H9 (cell line): ENCODE measurements around the gene UBAC2. TPM values are rescaled to one million over a fixed set of nuclear protein-coding genes. Genes with fewer than 3 reads are reported as not detected.

Source experiments
- DNase-seq: peaks from one replicate; pipeline ENCODE4 v3.0.0-alpha.2; 2017
- H2AFZ ChIP-seq: one replicate; pipeline ENCODE4 v1.6.1; 2013; ENCODE audit warnings: mild to moderate bottlenecking, low read length, control low read depth, moderate library complexity
- H2AK5ac ChIP-seq: 2 replicates; pipeline ENCODE4 v1.6.1; 2013; ENCODE audit warnings: low read length, control low read depth, mixed read lengths; ENCODE audit not compliant: insufficient read length
- H2BK120ac ChIP-seq: one replicate; pipeline ENCODE4 v1.6.1; 2013; ENCODE audit warnings: low read depth, mild to moderate bottlenecking, low read length, control low read depth, inconsistent platforms; ENCODE audit not compliant: poor library complexity, severe bottlenecking
- H2BK12ac ChIP-seq: 2 replicates; pipeline ENCODE4 v1.6.1; 2013; ENCODE audit warnings: low read length, control low read depth, mixed read lengths, low read depth; ENCODE audit not compliant: insufficient read length
- H2BK15ac ChIP-seq: 2 replicates; pipeline ENCODE4 v1.6.1; 2013; ENCODE audit warnings: low read depth, low read length, control low read depth
- H2BK20ac ChIP-seq: one replicate; pipeline ENCODE4 v1.6.1; 2013; ENCODE audit warnings: low read depth, mild to moderate bottlenecking, low read length, control low read depth, inconsistent platforms; ENCODE audit not compliant: poor library complexity, severe bottlenecking
- H2BK5ac ChIP-seq: 2 replicates; pipeline ENCODE4 v1.6.1; 2013; ENCODE audit warnings: low read length, control low read depth, mixed read lengths; ENCODE audit not compliant: insufficient read length
- H3K14ac ChIP-seq: 2 replicates; pipeline ENCODE4 v1.6.1; 2013; ENCODE audit warnings: low read length, control low read depth; ENCODE audit not compliant: insufficient read depth
- H3K18ac ChIP-seq: 2 replicates; pipeline ENCODE4 v1.6.1; 2013; ENCODE audit warnings: low read depth, mild to moderate bottlenecking, mixed read lengths, low read length, control low read depth; ENCODE audit not compliant: insufficient read length
- H3K23ac ChIP-seq: 2 replicates; pipeline ENCODE4 v1.6.1; 2013; ENCODE audit warnings: low read length, control low read depth, mixed read lengths, low read depth; ENCODE audit not compliant: insufficient read length
- H3K23me2 ChIP-seq: 2 replicates; pipeline ENCODE4 v1.6.1; 2013; ENCODE audit warnings: low read depth, mild to moderate bottlenecking, mixed read lengths, low read length, control low read depth; ENCODE audit not compliant: insufficient read length, poor library complexity, severe bottlenecking
- H3K27ac ChIP-seq: 2 replicates; pipeline ENCODE4 v1.5.1; 2013; ENCODE audit warnings: low read length, control low read depth, mixed read lengths, low read depth; ENCODE audit not compliant: insufficient read length
- H3K27me3 ChIP-seq: 2 replicates; pipeline ENCODE4 v1.6.1; 2013; ENCODE audit warnings: low read length, control low read depth, inconsistent platforms; ENCODE audit not compliant: insufficient read depth
- H3K4ac ChIP-seq: 2 replicates; pipeline ENCODE4 v1.6.1; 2013; ENCODE audit warnings: low read depth, mild to moderate bottlenecking, control low read depth, inconsistent platforms, low read length, moderate library complexity
- H3K4me1 ChIP-seq: 2 replicates; pipeline ENCODE4 v1.6.1; 2013; ENCODE audit warnings: low read length, control low read depth, inconsistent platforms; ENCODE audit not compliant: insufficient read depth
- H3K4me2 ChIP-seq: 2 replicates; pipeline ENCODE4 v1.6.1; 2013; ENCODE audit warnings: low read length, control low read depth, mixed read lengths; ENCODE audit not compliant: insufficient read length, insufficient read depth
- H3K56ac ChIP-seq: 2 replicates; pipeline ENCODE4 v1.6.1; 2013; ENCODE audit warnings: low read depth, mild to moderate bottlenecking, mixed read lengths, low read length, control low read depth; ENCODE audit not compliant: insufficient read length
- H3K79me1 ChIP-seq: 2 replicates; pipeline ENCODE4 v1.6.1; 2013; ENCODE audit warnings: low read depth, mild to moderate bottlenecking, moderate library complexity, low read length, control low read depth, inconsistent platforms; ENCODE audit not compliant: insufficient read depth, poor library complexity, severe bottlenecking
- H3K79me2 ChIP-seq: 2 replicates; pipeline ENCODE4 v1.6.1; 2013; ENCODE audit warnings: low read length, control low read depth, inconsistent platforms; ENCODE audit not compliant: insufficient read depth
- H3K9ac ChIP-seq: 2 replicates; pipeline ENCODE4 v1.6.1; 2013; ENCODE audit warnings: low read length, control low read depth, mixed read lengths; ENCODE audit not compliant: insufficient read length; ENCODE audit errors: extremely low read depth
- H3K9me3 ChIP-seq: one replicate; pipeline ENCODE4 v1.6.1; 2013; ENCODE audit warnings: low read depth, low read length, inconsistent platforms; ENCODE audit not compliant: control insufficient read depth
- H3T11ph ChIP-seq: one replicate; pipeline ENCODE4 v1.6.1; 2013; ENCODE audit warnings: mild to moderate bottlenecking, low read length, control low read depth, inconsistent platforms
- H4K20me1 ChIP-seq: one replicate; pipeline ENCODE4 v1.6.1; 2013; ENCODE audit not compliant: control insufficient read depth, insufficient read length, insufficient read depth
- H4K5ac ChIP-seq: 2 replicates; pipeline ENCODE4 v1.6.1; 2013; ENCODE audit warnings: low read depth, mild to moderate bottlenecking, mixed read lengths, low read length, control low read depth; ENCODE audit not compliant: insufficient read length
- H4K8ac ChIP-seq: replicated peaks from 2 replicates; pipeline ENCODE4 v1.6.1; 2013; ENCODE audit warnings: low read length, control low read depth, mixed read lengths, low read depth; ENCODE audit not compliant: insufficient read length
- H4K91ac ChIP-seq: 2 replicates; pipeline ENCODE4 v1.6.1; 2013; ENCODE audit warnings: low read depth, mild to moderate bottlenecking, moderate library complexity, mixed read lengths, low read length, control low read depth; ENCODE audit not compliant: insufficient read length
- H3K27ac Mint-ChIP-seq, 3 experiments: 2 replicates in 2 of 3; 3 replicates in 1 of 3; pipeline ENCODE4 v1.8.0; 2020 to 2021; ENCODE audit warnings: mixed read lengths in 3 of 3, mild to moderate bottlenecking in 1 of 3, moderate library complexity in 1 of 3
- H3K27me3 Mint-ChIP-seq: 2 replicates; pipeline ENCODE4 v1.8.0; 2021; ENCODE audit warnings: low read depth, mild to moderate bottlenecking, moderate library complexity, mixed read lengths
- H3K36me3 Mint-ChIP-seq, 3 experiments: 2 replicates in 2 of 3; 3 replicates in 1 of 3; pipeline ENCODE4 v1.8.0; 2020 to 2021; ENCODE audit warnings: low read depth in 3 of 3, mixed read lengths in 3 of 3; ENCODE audit not compliant: insufficient read depth in 1 of 3
- H3K4me1 Mint-ChIP-seq, 2 experiments: 2 replicates each; pipeline ENCODE4 v1.8.0; 2020; ENCODE audit warnings: mixed read lengths in 2 of 2
- H3K4me3 Mint-ChIP-seq, 2 experiments: 2 replicates in 1 of 2; 3 replicates in 1 of 2; pipeline ENCODE4 v1.8.0; 2020 to 2021; ENCODE audit warnings: mild to moderate bottlenecking in 2 of 2, mixed read lengths in 2 of 2, moderate library complexity in 1 of 2
- H3K9me3 Mint-ChIP-seq, 2 experiments: 2 replicates in 1 of 2; 3 replicates in 1 of 2; pipeline ENCODE4 v1.8.0; 2020; ENCODE audit warnings: mild to moderate bottlenecking in 2 of 2, mixed read lengths in 2 of 2, moderate library complexity in 1 of 2
- CTCF ChIP-seq: fragments of 200-600 bp; sonication (generic); conservative IDR thresholded peaks from 3 replicates; pipeline ENCODE4 v1.8.0; 2021; ENCODE audit warnings: antibody characterized with exemption, mild to moderate bottlenecking
- WGBS: extraction: QIAGEN DNeasy Blood & Tissue Kit; methylation state at CpG from one replicate; pipeline ENCODE4 v1.1.7; 2013; ENCODE audit warnings: missing lambda C conversion rate, low lambda C conversion rate, mixed read lengths; ENCODE audit not compliant: insufficient read length; ENCODE audit errors: extremely low coverage; 5-methylcytosine and 5-hydroxymethylcytosine counted together
- total RNA-seq: library from RNA; stranded (reverse); gene quantifications from 2 replicates; pipeline ENCODE4 v1.2.1, GENCODE V29; 2021

UBAC2 gene
- total RNA-seq, 1 experiment from 2014 or later: 52.3 TPM

GRCh38 chr13:99281811-99282263 is 81.2 kb downstream of the UBAC2 start:
- Mint-ChIP-seq H3K27ac (peak overlapping the region in 1 of 3 experiments; percentile 40; a peak in 2 of 7 replicates), H3K9me3 (no peaks in the 10 kb centered on the region), H3K4me3 (no peak overlapping the region), H3K36me3 (peaks cover 4 to 10% (median 6%) of the 10 kb centered on the region in 3 experiments; a peak in 4 of 7 replicates), H3K27me3 (no peaks in the 10 kb centered on the region), H3K4me1 (peaks cover 18 to 27% of the 10 kb centered on the region in 2 experiments)
- DNase-seq: no peak
- Histone ChIP-seq H3K23me2 (no peaks in the 10 kb centered on the region), H3T11ph (no peak overlapping the region), H2BK15ac (no peak overlapping the region), H2AFZ (no peak overlapping the region), H3K14ac (no peak overlapping the region), H2AK5ac (no peak overlapping the region), H3K27ac (no peak overlapping the region), H3K23ac (no peak overlapping the region), H3K9ac (no peak overlapping the region), H4K20me1 (no peaks in the 10 kb centered on the region), H3K79me1 (no peaks in the 10 kb centered on the region), H4K91ac (no peak overlapping the region), H4K5ac (no peak overlapping the region), H3K27me3 (no peaks in the 10 kb centered on the region), H3K56ac (no peak overlapping the region), H3K4me2 (no peak overlapping the region), H3K4me1 (no peaks in the 10 kb centered on the region; the same call in 1 of the 2 replicates), H2BK20ac (no peak overlapping the region), H2BK120ac (no peak overlapping the region), H3K79me2 (no peaks in the 10 kb centered on the region), H4K8ac (no peak overlapping the region), H2BK12ac (no peak overlapping the region), H2BK5ac (no peak overlapping the region), H3K18ac (no peak overlapping the region), H3K9me3 (no peaks in the 10 kb centered on the region), H3K4ac (no peak overlapping the region)
- TF ChIP-seq CTCF: no peak
- no CpG with 5 or more reads among the region's 5 CpGs for WGBS
